Measurements from ENCODE around the gene NFKBIL1. TPM values are rescaled to one million over a fixed set of nuclear protein-coding genes. Genes with fewer than 3 reads are reported as not detected.

NFKBIL1 gene
- total RNA-seq, 1 donor = 12.5 TPM

- TF ChIP-seq CTCF (IDR thresholded peaks at IDR 0.05; ENCODE audit: insufficient read depth, low read depth, low read length) = no peak
- no peak overlapping the region for H3K4me3 ChIP-seq (ENCODE audit: low read depth, low read length)
- peak; percentile 81 for DNase-seq (ENCODE audit: low read depth)
These were observed 12.7 kb downstream of the NFKBIL1 start for GRCh38 chr6:31559958-31560696.

GRCh38 chr6:31560697-31561058 is 13.3 kb downstream of the NFKBIL1 start:
- TF ChIP-seq CTCF (IDR thresholded peaks at IDR 0.05; ENCODE audit: insufficient read depth, low read depth, low read length) = no peak
- no peak overlapping the region for H3K4me3 ChIP-seq (ENCODE audit: low read depth, low read length)
- DNase-seq (ENCODE audit: low read depth) = no peak

- TF ChIP-seq CTCF (IDR thresholded peaks at IDR 0.05; ENCODE audit: insufficient read depth, low read depth, low read length) = no peak
- H3K4me3 ChIP-seq (ENCODE audit: low read depth, low read length) = no peak overlapping the region
- no peak for DNase-seq (ENCODE audit: low read depth)
These were observed 20.3 kb downstream of the NFKBIL1 start for GRCh38 chr6:31567531-31568370.

- no peak for DNase-seq (ENCODE audit: low read depth)
- no peak overlapping the region for H3K4me3 ChIP-seq (ENCODE audit: low read depth, low read length)
- no peak for TF ChIP-seq CTCF (IDR thresholded peaks at IDR 0.05; ENCODE audit: insufficient read depth, low read depth, low read length)
These were observed 21.1 kb downstream of the NFKBIL1 start for GRCh38 chr6:31568537-31568961.

- no peak for TF ChIP-seq CTCF (IDR thresholded peaks at IDR 0.05; ENCODE audit: insufficient read depth, low read depth, low read length)
- H3K4me3 ChIP-seq (ENCODE audit: low read depth, low read length) = no peak overlapping the region
- no peak for DNase-seq (ENCODE audit: low read depth)
These were observed 22.6 kb downstream of the NFKBIL1 start for GRCh38 chr6:31569861-31570536.

- no peak for DNase-seq (ENCODE audit: low read depth)
- H3K4me3 ChIP-seq (ENCODE audit: low read depth, low read length) = no peak within 1 kb of the TSS
- TF ChIP-seq CTCF (IDR thresholded peaks at IDR 0.05; ENCODE audit: insufficient read depth, low read depth, low read length) = no peak
These were observed 24.9 kb downstream of the NFKBIL1 start, which contains the start of gene LTA for GRCh38 chr6:31572041-31572911. TSS of gene LTA (plus strand) at chr6:31572289. CDS start at chr6:31572743, 454 bp downstream.
